Parathyroid adenoma (tissue), 2 donors: ENCODE measurements around the gene TSPAN32.
"Not testable (repeated sequence)": the region's sequence is repeated elsewhere in the genome, so short reads cannot be mapped to it uniquely, and the experiment has no call there.

ENCODE experiments used
- H2AFZ ChIP-seq: fragments of 300-600 bp; sonication (generic); one replicate; pipeline ENCODE4 v1.7.0; 2017; ENCODE audit warnings: antibody characterized with exemption, mild to moderate bottlenecking
- H3K27ac ChIP-seq: fragments of 300-600 bp; sonication (generic); one replicate; pipeline ENCODE4 v1.7.0; 2017
- H3K27me3 ChIP-seq: fragments of 300-600 bp; sonication (generic); one replicate; pipeline ENCODE4 v1.7.0; 2017; ENCODE audit warnings: low read length; ENCODE audit not compliant: control insufficient read depth, insufficient read depth
- H3K36me3 ChIP-seq: fragments of 300-600 bp; sonication (generic); one replicate; pipeline ENCODE4 v1.7.0; 2017; ENCODE audit warnings: low read length; ENCODE audit not compliant: control insufficient read depth, insufficient read depth
- H3K4me1 ChIP-seq: fragments of 300-600 bp; sonication (generic); one replicate; pipeline ENCODE4 v1.7.0; 2017; ENCODE audit warnings: control low read depth
- H3K4me2 ChIP-seq: fragments of 300-600 bp; sonication (generic); one replicate; pipeline ENCODE4 v1.7.0; 2017; ENCODE audit warnings: low read length
- H3K4me3 ChIP-seq: fragments of 300-600 bp; sonication (generic); one replicate; pipeline ENCODE4 v1.7.0; 2017; ENCODE audit warnings: low read depth, low read length
- H3K79me2 ChIP-seq: fragments of 300-600 bp; sonication (generic); one replicate; pipeline ENCODE4 v1.7.0; 2017; ENCODE audit warnings: control low read depth
- H3K9ac ChIP-seq: fragments of 300-600 bp; sonication (generic); one replicate; pipeline ENCODE4 v1.7.0; 2017; ENCODE audit warnings: mild to moderate bottlenecking
- H3K9me3 ChIP-seq: fragments of 300-600 bp; sonication (generic); one replicate; pipeline ENCODE4 v1.7.0; 2017; ENCODE audit warnings: low read length; ENCODE audit not compliant: control insufficient read depth
- CTCF ChIP-seq: fragments of 300-600 bp; sonication (generic); IDR thresholded peaks from one replicate; pipeline ENCODE4 v1.7.0; 2017; ENCODE audit warnings: antibody characterized with exemption, mild to moderate bottlenecking
- donor health status: primary hyperparathyroidism.

TSPAN32 gene

GRCh38 chr11:2360081-2360642 is 58.3 kb downstream of the TSPAN32 start:
- TF ChIP-seq CTCF, result no peak
- Histone ChIP-seq H3K9ac (no peak overlapping the region), H3K4me3 (no peak overlapping the region), H3K27me3 (no peaks in the 10 kb centered on the region), H3K27ac (no peak overlapping the region), H2AFZ (no peak overlapping the region), H3K36me3 (no peaks in the 10 kb centered on the region), H3K9me3 (no peaks in the 10 kb centered on the region), H3K4me2 (no peak overlapping the region), H3K79me2 (no peaks in the 10 kb centered on the region), H3K4me1 (no peaks in the 10 kb centered on the region)

- Histone ChIP-seq H3K36me3 (no peaks in the 10 kb centered on the region), H3K27me3 (no peaks in the 10 kb centered on the region), H3K9me3 (no peaks in the 10 kb centered on the region), H2AFZ (no peak overlapping the region), H3K4me1 (no peaks in the 10 kb centered on the region), H3K4me3 (no peak overlapping the region), H3K79me2 (no peaks in the 10 kb centered on the region), H3K4me2 (no peak overlapping the region), H3K9ac (no peak overlapping the region), H3K27ac (no peak overlapping the region)
- no peak for TF ChIP-seq CTCF
Measured at GRCh38 chr11:2361565-2361964, 59.8 kb downstream of the TSPAN32 start.

GRCh38 chr11:2362414-2362813 is 60.6 kb downstream of the TSPAN32 start:
- Histone ChIP-seq H3K27ac (no peak overlapping the region), H3K27me3 (no peaks in the 10 kb centered on the region), H3K9ac (no peak overlapping the region), H3K4me2 (no peak overlapping the region), H2AFZ (no peak overlapping the region), H3K4me1 (no peaks in the 10 kb centered on the region), H3K79me2 (no peaks in the 10 kb centered on the region), H3K36me3 (no peaks in the 10 kb centered on the region), H3K4me3 (no peak overlapping the region), H3K9me3 (no peaks in the 10 kb centered on the region)
- TF ChIP-seq CTCF, result no peak

GRCh38 chr11:2363130-2363529 is 61.3 kb downstream of the TSPAN32 start:
- Histone ChIP-seq H3K9me3 (no peaks in the 10 kb centered on the region), H3K79me2 (no peaks in the 10 kb centered on the region), H3K4me3 (no peak overlapping the region), H3K4me1 (no peaks in the 10 kb centered on the region), H3K27ac (no peak overlapping the region), H2AFZ (no peak overlapping the region), H3K27me3 (no peaks in the 10 kb centered on the region), H3K36me3 (no peaks in the 10 kb centered on the region), H3K9ac (no peak overlapping the region), H3K4me2 (no peak overlapping the region)
- no peak for TF ChIP-seq CTCF

GRCh38 chr11:2363577-2364370 is 62.0 kb downstream of the TSPAN32 start:
- no peaks in the 10 kb centered on the region for H3K27me3 ChIP-seq
- no peaks in the 10 kb centered on the region for H3K9me3 ChIP-seq
- H3K4me3 ChIP-seq, result no peak overlapping the region
- no peaks in the 10 kb centered on the region for H3K4me1 ChIP-seq
- no peak for TF ChIP-seq CTCF
- H3K4me2 ChIP-seq, result no peak overlapping the region
- no peaks in the 10 kb centered on the region for H3K36me3 ChIP-seq
- H3K79me2 ChIP-seq, result no peaks in the 10 kb centered on the region
- no peak overlapping the region for H2AFZ ChIP-seq
- no peak overlapping the region for H3K27ac ChIP-seq
- H3K9ac ChIP-seq, result no peak overlapping the region

- H3K27ac ChIP-seq, H3K9me3 ChIP-seq, H3K36me3 ChIP-seq, H3K79me2 ChIP-seq, H2AFZ ChIP-seq, H3K4me3 ChIP-seq, H3K9ac ChIP-seq, H3K4me2 ChIP-seq, H3K4me1 ChIP-seq, H3K27me3 ChIP-seq: not testable (repeated sequence)
Measured at GRCh38 chr11:2364386-2364785, 62.6 kb downstream of the TSPAN32 start.
